Kidney epithelial cell (primary cell): ENCODE data around the gene PDCD7. TPM values are rescaled to one million over a fixed set of nuclear protein-coding genes. Genes with fewer than 3 reads are reported as not detected.

Experiments used
- DNase-seq: peaks from one replicate; pipeline ENCODE4 v3.0.0-alpha.2; 2010; ENCODE audit warnings: low read depth
- H3K27me3 ChIP-seq: 2 replicates; pipeline ENCODE4 v1.6.0; 2011; ENCODE audit warnings: low read length; ENCODE audit not compliant: control insufficient read depth, insufficient read depth
- H3K36me3 ChIP-seq: 2 replicates; pipeline ENCODE4 v1.5.1; 2011; ENCODE audit warnings: low read length; ENCODE audit not compliant: control insufficient read depth, insufficient read depth
- H3K4me3 ChIP-seq: 2 replicates; pipeline ENCODE4 v1.5.1; 2011; ENCODE audit warnings: low read depth, mild to moderate bottlenecking, control low read depth, low read length
- total RNA-seq: library from RNA; depleted of rRNA; stranded (reverse); fragments of >200 nt; gene quantifications from 2 replicates; pipeline ENCODE4 v1.2.3, GENCODE V29; 2015
- TF ChIP-seq, protein P1 (sequence below): IDR thresholded peaks from 2 replicates; pipeline ENCODE4 v1.5.1; 2011; ENCODE audit warnings: mild to moderate bottlenecking, moderate library complexity, low read length, control low read depth, inconsistent platforms; ENCODE audit not compliant: insufficient read depth, poor library complexity, severe bottlenecking

The PDCD7 gene
- total RNA-seq, 1 donor from 2014 or later, result 25.6 TPM

GRCh38 chr15:65110676-65111292, 22.8 kb downstream of the PDCD7 start:
- H3K27me3 ChIP-seq, result no peaks in the 10 kb centered on the region
- H3K36me3 ChIP-seq, result no peaks in the 10 kb centered on the region
- no peak for DNase-seq
- TF ChIP-seq, protein P1, sequence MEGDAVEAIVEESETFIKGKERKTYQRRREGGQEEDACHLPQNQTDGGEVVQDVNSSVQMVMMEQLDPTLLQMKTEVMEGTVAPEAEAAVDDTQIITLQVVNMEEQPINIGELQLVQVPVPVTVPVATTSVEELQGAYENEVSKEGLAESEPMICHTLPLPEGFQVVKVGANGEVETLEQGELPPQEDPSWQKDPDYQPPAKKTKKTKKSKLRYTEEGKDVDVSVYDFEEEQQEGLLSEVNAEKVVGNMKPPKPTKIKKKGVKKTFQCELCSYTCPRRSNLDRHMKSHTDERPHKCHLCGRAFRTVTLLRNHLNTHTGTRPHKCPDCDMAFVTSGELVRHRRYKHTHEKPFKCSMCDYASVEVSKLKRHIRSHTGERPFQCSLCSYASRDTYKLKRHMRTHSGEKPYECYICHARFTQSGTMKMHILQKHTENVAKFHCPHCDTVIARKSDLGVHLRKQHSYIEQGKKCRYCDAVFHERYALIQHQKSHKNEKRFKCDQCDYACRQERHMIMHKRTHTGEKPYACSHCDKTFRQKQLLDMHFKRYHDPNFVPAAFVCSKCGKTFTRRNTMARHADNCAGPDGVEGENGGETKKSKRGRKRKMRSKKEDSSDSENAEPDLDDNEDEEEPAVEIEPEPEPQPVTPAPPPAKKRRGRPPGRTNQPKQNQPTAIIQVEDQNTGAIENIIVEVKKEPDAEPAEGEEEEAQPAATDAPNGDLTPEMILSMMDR, result no peak
- no peak overlapping the region for H3K4me3 ChIP-seq

GRCh38 chr15:65106011-65106590, 27.5 kb downstream of the PDCD7 start:
- DNase-seq, result no peak
- H3K27me3 ChIP-seq, result no peaks in the 10 kb centered on the region
- no peak overlapping the region for H3K4me3 ChIP-seq
- TF ChIP-seq, protein P1, result no peak
- no peaks in the 10 kb centered on the region for H3K36me3 ChIP-seq

DNA sequence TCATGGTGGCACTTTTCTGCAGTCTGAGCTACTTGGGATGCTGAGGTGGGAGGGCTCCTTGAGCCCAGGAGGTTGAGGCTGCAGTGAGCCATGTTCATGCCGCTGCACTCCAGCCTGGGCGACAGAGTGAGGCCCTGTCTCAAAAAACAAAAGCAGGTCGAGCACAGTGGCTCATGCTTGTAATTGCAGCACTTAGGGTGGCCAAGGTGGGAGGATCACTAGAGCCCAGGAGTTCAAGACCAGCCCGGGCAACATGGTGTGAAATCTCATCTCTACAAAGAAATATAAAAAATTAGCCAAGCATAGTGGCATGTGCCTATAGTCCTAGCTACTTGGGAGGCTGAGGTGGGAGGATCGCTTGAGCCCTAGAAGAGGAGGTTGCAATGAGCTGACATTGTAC, 28.6 kb downstream of the PDCD7 start:
- H3K36me3 ChIP-seq, result no peaks in the 10 kb centered on the region
- no peak for DNase-seq
- H3K4me3 ChIP-seq, result no peak overlapping the region
- no peaks in the 10 kb centered on the region for H3K27me3 ChIP-seq
- TF ChIP-seq, protein P1, result no peak

- DNase-seq, result no peak
- Histone ChIP-seq H3K36me3 (peaks cover 4% of the 10 kb centered on the region), H3K4me3 (no peak overlapping the region), H3K27me3 (no peaks in the 10 kb centered on the region)
- TF ChIP-seq, protein P1, result no peak
These were observed 30.7 kb downstream of the PDCD7 start for GRCh38 chr15:65102912-65103311.

DNA sequence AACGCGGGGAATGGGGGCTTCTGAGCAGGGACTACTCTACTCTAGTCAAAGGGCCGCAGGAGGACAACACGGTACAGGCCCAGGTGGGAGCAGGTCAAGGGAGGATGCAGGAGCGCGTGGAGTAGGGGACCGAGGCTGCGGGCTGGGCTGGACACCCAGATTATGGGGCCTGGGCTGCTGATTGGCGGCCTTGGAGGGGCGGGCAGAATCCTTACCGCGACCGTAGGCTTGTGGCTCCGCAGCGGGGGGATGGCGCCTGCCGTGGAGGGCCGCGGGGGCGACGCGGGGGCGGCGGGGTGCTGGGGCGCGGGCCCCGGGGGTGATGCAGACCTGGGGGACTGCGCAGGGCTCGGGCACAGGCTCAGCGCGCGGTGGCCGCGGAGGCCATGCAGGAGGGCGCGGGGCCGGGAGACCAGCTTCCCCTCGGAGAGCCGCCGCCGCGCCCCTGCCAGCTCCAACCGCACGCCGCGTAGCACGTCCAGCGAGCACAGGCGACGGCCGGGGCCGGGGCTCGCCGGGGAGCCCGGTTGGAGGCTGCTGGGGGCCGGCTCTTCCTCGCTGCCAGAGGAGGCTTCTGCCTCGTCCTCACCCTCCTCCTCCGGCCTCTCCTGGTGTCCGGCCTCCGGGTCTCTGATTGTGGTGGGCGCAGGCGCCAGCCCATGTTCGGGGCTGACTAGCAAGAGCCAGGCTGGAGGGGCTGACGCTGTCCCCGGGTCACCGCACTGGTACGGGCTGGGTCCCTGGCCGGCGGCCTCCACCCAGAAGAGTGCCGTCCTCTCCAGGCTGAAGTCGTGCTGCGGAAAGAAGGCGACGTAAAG, 31.5 kb downstream of the PDCD7 start:
- H3K36me3 ChIP-seq, result peaks cover 4% of the 10 kb centered on the region
- no peak overlapping the region for H3K4me3 ChIP-seq
- TF ChIP-seq, protein P1, result no peak

More for the DNA sequence above, 31.5 kb downstream of the PDCD7 start:
- no peak for DNase-seq
- no peaks in the 10 kb centered on the region for H3K27me3 ChIP-seq
